Epithelial cell of proximal tubule (primary cell): Measurements from ENCODE around the gene TCAIM. TPM values are rescaled to one million over a fixed set of nuclear protein-coding genes. Genes with fewer than 3 reads are reported as not detected.
A peak's percentile ranks its signal among the peaks of the same experiment; 100 is the strongest.

Experiments
- DNase-seq: peaks from one replicate; pipeline ENCODE4 v3.0.0-alpha.2; 2011; ENCODE audit warnings: low read depth
- H3K4me3 ChIP-seq: 2 replicates; pipeline ENCODE4 v1.5.1; 2011; ENCODE audit warnings: low read depth, mild to moderate bottlenecking, low read length
- CTCF ChIP-seq: conservative IDR thresholded peaks from 2 replicates; pipeline ENCODE4 v1.5.1; 2012; ENCODE audit warnings: low read depth, mild to moderate bottlenecking, low read length
- total RNA-seq: library from RNA; depleted of rRNA; stranded (reverse); fragments of >200 nt; gene quantifications from 2 replicates; pipeline ENCODE4 v1.2.3, GENCODE V29; 2015

Gene TCAIM
- total RNA-seq, 1 donor from 2014 or later = 20.9 TPM

- DNase-seq = no peak
- no peak overlapping the region for H3K4me3 ChIP-seq
- no peak for TF ChIP-seq CTCF
These were observed 8.6 kb upstream of the TCAIM start for GRCh38 chr3:44329946-44330345.

GRCh38 chr3:44330444-44330843 lies 8.1 kb upstream of the TCAIM start:
- H3K4me3 ChIP-seq = no peak overlapping the region
- no peak for DNase-seq
- TF ChIP-seq CTCF = no peak

- TF ChIP-seq CTCF = no peak
- DNase-seq = no peak
- no peak overlapping the region for H3K4me3 ChIP-seq
These were observed 4.2 kb upstream of the TCAIM start for GRCh38 chr3:44334326-44334725.

- DNase-seq = no peak
- peak overlapping the region; percentile 90 for H3K4me3 ChIP-seq
- peak; percentile 15 for TF ChIP-seq CTCF
These were observed 1.2 kb upstream of the TCAIM start for GRCh38 chr3:44337248-44337785.

- no peak for TF ChIP-seq CTCF
- DNase-seq = no peak
These were observed 212 bp downstream of the TCAIM start for GRCh38 chr3:44338828-44339127.

GRCh38 chr3:44339181-44340057 lies 853 bp downstream of the TCAIM start:
- DNase-seq = no peak
- TF ChIP-seq CTCF = no peak
- peak overlapping the region; percentile 90 for H3K4me3 ChIP-seq

More at GRCh38 chr3:44338828-44339127, 212 bp downstream of the TCAIM start:
- peak overlapping the region; percentile 90 for H3K4me3 ChIP-seq

GRCh38 chr3:44340058-44340395 lies 1.5 kb downstream of the TCAIM start:
- peak overlapping the region; percentile 90 for H3K4me3 ChIP-seq
- no peak for DNase-seq
- TF ChIP-seq CTCF = no peak
